Testis (tissue), 2 donors: ENCODE data around the gene CEACAM18.

ENCODE experiments used
- POLR2A ChIP-seq: fragments of 450-650 bp; IDR thresholded peaks from one replicate; pipeline ENCODE4 v1.6.1; 2017; ENCODE audit warnings: antibody characterized with exemption, mild to moderate bottlenecking, moderate library complexity
- TF ChIP-seq, protein P1 (sequence below), 3 experiments: fragments of 450-650 bp in 2 of 3; fragments of 200-600 bp in 1 of 3; sonication (generic) in 1 of 3; IDR thresholded peaks; one replicate each; pipeline ENCODE4 v1.5.1; 2016 to 2019; ENCODE audit warnings: antibody characterized with exemption in 3 of 3, mild to moderate bottlenecking in 2 of 3, moderate library complexity in 1 of 3

DNA sequence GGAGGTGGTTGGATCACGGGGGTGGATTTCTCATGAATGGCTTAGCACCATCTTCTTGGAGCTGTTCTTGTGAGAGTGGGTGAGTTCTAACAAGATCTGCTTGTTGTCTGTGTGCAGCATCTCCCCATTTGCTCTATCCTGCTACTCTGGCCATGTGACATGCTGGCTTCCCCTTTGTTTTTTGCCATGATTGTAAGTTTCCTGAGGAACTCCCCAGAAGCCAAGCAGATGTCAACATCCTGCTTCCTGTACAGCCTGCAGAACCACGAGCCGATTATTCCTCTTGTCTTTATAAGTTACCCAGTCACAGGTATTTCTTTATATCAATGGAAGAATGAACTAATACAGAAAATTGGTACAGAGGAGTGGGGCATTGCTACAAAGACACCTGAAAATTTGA, 25.6 kb downstream of the CEACAM18 start:
- TF ChIP-seq, protein P1, sequence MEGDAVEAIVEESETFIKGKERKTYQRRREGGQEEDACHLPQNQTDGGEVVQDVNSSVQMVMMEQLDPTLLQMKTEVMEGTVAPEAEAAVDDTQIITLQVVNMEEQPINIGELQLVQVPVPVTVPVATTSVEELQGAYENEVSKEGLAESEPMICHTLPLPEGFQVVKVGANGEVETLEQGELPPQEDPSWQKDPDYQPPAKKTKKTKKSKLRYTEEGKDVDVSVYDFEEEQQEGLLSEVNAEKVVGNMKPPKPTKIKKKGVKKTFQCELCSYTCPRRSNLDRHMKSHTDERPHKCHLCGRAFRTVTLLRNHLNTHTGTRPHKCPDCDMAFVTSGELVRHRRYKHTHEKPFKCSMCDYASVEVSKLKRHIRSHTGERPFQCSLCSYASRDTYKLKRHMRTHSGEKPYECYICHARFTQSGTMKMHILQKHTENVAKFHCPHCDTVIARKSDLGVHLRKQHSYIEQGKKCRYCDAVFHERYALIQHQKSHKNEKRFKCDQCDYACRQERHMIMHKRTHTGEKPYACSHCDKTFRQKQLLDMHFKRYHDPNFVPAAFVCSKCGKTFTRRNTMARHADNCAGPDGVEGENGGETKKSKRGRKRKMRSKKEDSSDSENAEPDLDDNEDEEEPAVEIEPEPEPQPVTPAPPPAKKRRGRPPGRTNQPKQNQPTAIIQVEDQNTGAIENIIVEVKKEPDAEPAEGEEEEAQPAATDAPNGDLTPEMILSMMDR (IDR thresholded peaks at IDR 0.05), result no peak
- no peak for TF ChIP-seq POLR2A
